ENCODE measurements around the gene FOXN1.

Gene FOXN1

GRCh38 chr17:28547623-28548416 is 41.7 kb downstream of the FOXN1 start:
- peak overlapping the region; percentile 51 to 72 for H3K4me3 Mint-ChIP-seq
- H3K4me1 Mint-ChIP-seq = peaks cover 55 to 57% of the 10 kb centered on the region in 2 donors
- peaks cover 6 to 33% of the 10 kb centered on the region in 2 donors for H3K36me3 Mint-ChIP-seq
- no peaks in the 10 kb centered on the region for H3K9me3 Mint-ChIP-seq
- DNase-seq = peak; percentile 59
- H3K27ac Mint-ChIP-seq = peak overlapping the region; percentile 92
- H3K27me3 Mint-ChIP-seq = no peaks in the 10 kb centered on the region
- ATAC-seq (replicated peaks) = peak; percentile 49 to 55

GRCh38 chr17:28548417-28549130 is 42.4 kb downstream of the FOXN1 start:
- Mint-ChIP-seq H3K27me3 (no peaks in the 10 kb centered on the region), H3K4me3 (peak overlapping the region; percentile 51 to 69), H3K4me1 (peaks cover 59 to 65% of the 10 kb centered on the region in 2 donors), H3K9me3 (no peaks in the 10 kb centered on the region), H3K36me3 (peaks cover 10 to 40% of the 10 kb centered on the region in 2 donors), H3K27ac (peak overlapping the region; percentile 92)
- DNase-seq = no peak
- no peak for ATAC-seq (replicated peaks)

- peak overlapping the region; percentile 18 to 52 for H3K4me3 Mint-ChIP-seq
- H3K27me3 Mint-ChIP-seq = no peaks in the 10 kb centered on the region
- DNase-seq = peak; percentile 75
- H3K4me1 Mint-ChIP-seq = peaks cover 59 to 70% of the 10 kb centered on the region in 2 donors
- ATAC-seq (replicated peaks) = peak; percentile 81
- H3K36me3 Mint-ChIP-seq = peaks cover 16 to 49% of the 10 kb centered on the region in 2 donors
- no peaks in the 10 kb centered on the region for H3K9me3 Mint-ChIP-seq
- peak overlapping the region; percentile 92 for H3K27ac Mint-ChIP-seq
Observed at GRCh38 chr17:28549236-28550132, 43.3 kb downstream of the FOXN1 start.

GRCh38 chr17:28550858-28551257 is 44.7 kb downstream of the FOXN1 start:
- no peak for DNase-seq
- H3K4me3 Mint-ChIP-seq = peak overlapping the region in 1 of 2 donors; percentile 99
- ATAC-seq (replicated peaks) = no peak
- H3K36me3 Mint-ChIP-seq = peaks cover 18 to 49% of the 10 kb centered on the region in 2 donors
- H3K27ac Mint-ChIP-seq = no peak overlapping the region
- peaks cover 56 to 65% of the 10 kb centered on the region in 2 donors for H3K4me1 Mint-ChIP-seq
- no peaks in the 10 kb centered on the region for H3K9me3 Mint-ChIP-seq
- no peaks in the 10 kb centered on the region for H3K27me3 Mint-ChIP-seq

GRCh38 chr17:28551421-28552175 is 45.5 kb downstream of the FOXN1 start:
- DNase-seq (no peak), ATAC-seq (replicated peaks) (no peak)
- Mint-ChIP-seq H3K4me1 (peaks cover 56 to 64% of the 10 kb centered on the region in 2 donors), H3K27ac (peak overlapping the region; percentile 86), H3K36me3 (peaks cover 25 to 52% of the 10 kb centered on the region in 2 donors), H3K27me3 (no peaks in the 10 kb centered on the region), H3K4me3 (peak overlapping the region; percentile 89 to 99), H3K9me3 (no peaks in the 10 kb centered on the region)

- peaks cover 55 to 63% of the 10 kb centered on the region in 2 donors for H3K4me1 Mint-ChIP-seq
- H3K4me3 Mint-ChIP-seq = peak within 1 kb of the TSS; percentile 89 to 99
- peak; percentile 67 for DNase-seq
- peaks cover 31 to 54% of the 10 kb centered on the region in 2 donors for H3K36me3 Mint-ChIP-seq
- no peaks in the 10 kb centered on the region for H3K27me3 Mint-ChIP-seq
- H3K9me3 Mint-ChIP-seq = no peaks in the 10 kb centered on the region
- peak within 1 kb of the TSS; percentile 86 for H3K27ac Mint-ChIP-seq
- ATAC-seq (replicated peaks) = peak; percentile 74 to 79
Observed at GRCh38 chr17:28552176-28552999, 46.2 kb downstream of the FOXN1 start, which contains the start of gene UNC119. UNC119 (minus strand) TSS chr17:28552624; CDS start chr17:28552557, 67 bp downstream.

- peak overlapping the region; percentile 89 to 99 for H3K4me3 Mint-ChIP-seq
- no peak for DNase-seq
Observed at GRCh38 chr17:28553000-28553505, 46.9 kb downstream of the FOXN1 start.

GRCh38 chr17:28554565-28554964 is 48.4 kb downstream of the FOXN1 start:
- DNase-seq (no peak), ATAC-seq (replicated peaks) (no peak)
- Mint-ChIP-seq H3K27me3 (no peaks in the 10 kb centered on the region), H3K9me3 (no peaks in the 10 kb centered on the region), H3K4me1 (peaks cover 38 to 41% of the 10 kb centered on the region in 2 donors), H3K4me3 (no peak overlapping the region), H3K27ac (peak overlapping the region; percentile 57), H3K36me3 (peaks cover 43 to 53% of the 10 kb centered on the region in 2 donors)

More at GRCh38 chr17:28553000-28553505, 46.9 kb downstream of the FOXN1 start:
- H3K36me3 Mint-ChIP-seq = peaks cover 37 to 54% of the 10 kb centered on the region in 2 donors
- H3K27me3 Mint-ChIP-seq = no peaks in the 10 kb centered on the region
- H3K4me1 Mint-ChIP-seq = peaks cover 50 to 56% of the 10 kb centered on the region in 2 donors
- ATAC-seq (replicated peaks) = no peak
- no peaks in the 10 kb centered on the region for H3K9me3 Mint-ChIP-seq
- H3K27ac Mint-ChIP-seq = peak overlapping the region; percentile 66

GRCh38 chr17:28555022-28555421 is 48.9 kb downstream of the FOXN1 start:
- Mint-ChIP-seq H3K9me3 (no peaks in the 10 kb centered on the region), H3K27ac (no peak overlapping the region), H3K4me1 (peaks cover 35 to 36% of the 10 kb centered on the region in 2 donors), H3K36me3 (peaks cover 48 to 58% of the 10 kb centered on the region in 2 donors), H3K4me3 (no peak overlapping the region), H3K27me3 (no peaks in the 10 kb centered on the region)
- DNase-seq = no peak
- ATAC-seq (replicated peaks) = no peak

GRCh38 chr17:28563475-28563874 is 57.3 kb downstream of the FOXN1 start:
- Mint-ChIP-seq H3K9me3 (peaks cover 0 to 2% of the 10 kb centered on the region in 2 donors), H3K27ac (no peak overlapping the region), H3K4me3 (no peak overlapping the region), H3K36me3 (peaks cover 26 to 34% of the 10 kb centered on the region in 2 donors), H3K27me3 (no peaks in the 10 kb centered on the region), H3K4me1 (peaks cover 16 to 22% of the 10 kb centered on the region in 2 donors)
- DNase-seq = no peak
- ATAC-seq (replicated peaks) = no peak

- Mint-ChIP-seq H3K27ac (peak overlapping the region; percentile 16), H3K9me3 (peaks cover 0 to 2% of the 10 kb centered on the region in 2 donors), H3K4me3 (peak overlapping the region; percentile 8 to 42), H3K4me1 (peaks cover 28 to 58% of the 10 kb centered on the region in 2 donors), H3K27me3 (no peaks in the 10 kb centered on the region), H3K36me3 (peaks cover 15 to 28% of the 10 kb centered on the region in 2 donors)
- DNase-seq (no peak), ATAC-seq (replicated peaks) (peak; percentile 64 to 66)
Observed at GRCh38 chr17:28567604-28568003, 61.5 kb downstream of the FOXN1 start.

- no peak for DNase-seq
- ATAC-seq (replicated peaks) = no peak
- peaks cover 0 to 2% of the 10 kb centered on the region in 2 donors for H3K9me3 Mint-ChIP-seq
- H3K4me1 Mint-ChIP-seq = peaks cover 30 to 67% of the 10 kb centered on the region in 2 donors
- H3K27ac Mint-ChIP-seq = no peak overlapping the region
- peaks cover 11 to 33% of the 10 kb centered on the region in 2 donors for H3K36me3 Mint-ChIP-seq
- H3K27me3 Mint-ChIP-seq = no peaks in the 10 kb centered on the region
- no peak overlapping the region for H3K4me3 Mint-ChIP-seq
Observed at GRCh38 chr17:28569446-28569845, 63.3 kb downstream of the FOXN1 start.
